HepG2 (cell line): ENCODE data around the gene DUS2. TPM values are rescaled to one million over a fixed set of nuclear protein-coding genes. Genes with fewer than 3 reads are reported as not detected.
A peak's percentile ranks its signal among the peaks of the same experiment; 100 is the strongest.

Experiments
- ADNP ChIP-seq: sonication (generic); formaldehyde crosslinking; IDR thresholded peaks from 2 replicates; pipeline ENCODE4 v1.4.0; 2020; ENCODE audit warnings: missing genetic modification reagents
- MTF1 ChIP-seq: sonication (generic); formaldehyde crosslinking; IDR thresholded peaks from 2 replicates; pipeline ENCODE4 v1.5.0; 2020; ENCODE audit warnings: missing genetic modification reagents
- SAFB2 ChIP-seq: sonication (generic); formaldehyde crosslinking; IDR thresholded peaks from 2 replicates; pipeline ENCODE4 v1.5.1; 2020; ENCODE audit warnings: missing genetic modification reagents, low read depth, mild to moderate bottlenecking, borderline replicate concordance
- THAP11 ChIP-seq: IDR thresholded peaks from 2 replicates; pipeline ENCODE4 v1.6.1; 2016; ENCODE audit warnings: missing biosample characterization, missing genetic modification reagents
- ZFYVE20 ChIP-seq: sonication (generic); formaldehyde crosslinking; IDR thresholded peaks from 2 replicates; pipeline ENCODE4 v1.8.0; 2023; ENCODE audit warnings: low read depth, mild to moderate bottlenecking, moderate library complexity, missing genetic modification reagents, borderline replicate concordance
- ZNF12 ChIP-seq: sonication (generic); formaldehyde crosslinking; IDR thresholded peaks from 2 replicates; pipeline ENCODE4 v1.5.0; 2020; ENCODE audit warnings: missing genetic modification reagents
- ZNF225 ChIP-seq: sonication (generic); formaldehyde crosslinking; IDR thresholded peaks from 2 replicates; pipeline ENCODE4 v1.4.0; 2020; ENCODE audit warnings: mild to moderate bottlenecking, missing genetic modification reagents
- ZNF260 ChIP-seq: sonication (generic); formaldehyde crosslinking; IDR thresholded peaks from 2 replicates; pipeline ENCODE4 v1.4.0; 2020; ENCODE audit warnings: missing genetic modification reagents, low read depth, mild to moderate bottlenecking, borderline replicate concordance
- ZNF619 ChIP-seq: sonication (generic); formaldehyde crosslinking; IDR thresholded peaks from 2 replicates; pipeline ENCODE4 v1.4.0; 2020; ENCODE audit warnings: mild to moderate bottlenecking, missing genetic modification reagents
- polyA plus RNA-seq, 8 experiments: library from polyadenylated mRNA; depleted of rRNA in 3 of 8; stranded (reverse) in 7 of 8; unstranded in 1 of 8; fragments of >200 nt; fragmentation: Illumina TruSeq in 4 of 8; extraction: Trizol in 4 of 8; gene quantifications; 2 replicates each; pipeline versions ENCODE4 v1.2.1 to v1.2.3, GENCODE V29; 2011 to 2016; ENCODE audit warnings: low read depth in 4 of 8, missing spikeins in 1 of 8, mixed read lengths in 1 of 8; ENCODE audit not compliant: insufficient read depth in 1 of 8
- total RNA-seq, 5 experiments: library from RNA; depleted of rRNA; stranded (reverse); fragments of >200 nt; fragmentation: Illumina TruSeq; extraction: Trizol; gene quantifications; 2 replicates each; pipeline ENCODE4 v1.2.3, GENCODE V29; 2016; ENCODE audit warnings: low read depth in 1 of 5
- TF ChIP-seq, protein P1 (sequence below): sonication (generic); formaldehyde crosslinking; IDR thresholded peaks from 2 replicates; pipeline ENCODE4 v1.8.0; 2022; ENCODE audit warnings: missing genetic modification reagents, mild to moderate bottlenecking, borderline replicate concordance
- TF ChIP-seq, protein P2 (sequence below): sonication (generic); formaldehyde crosslinking; IDR thresholded peaks from 2 replicates; pipeline ENCODE4 v1.8.0; 2022; ENCODE audit warnings: mild to moderate bottlenecking, missing genetic modification reagents, borderline replicate concordance
- TF ChIP-seq, protein P3 (sequence below): sonication (generic); formaldehyde crosslinking; IDR thresholded peaks from 2 replicates; pipeline ENCODE4 v1.9.0; 2021; ENCODE audit warnings: mild to moderate bottlenecking, missing genetic modification reagents
- TF ChIP-seq, protein P4 (sequence below): sonication (generic); formaldehyde crosslinking; IDR thresholded peaks from 2 replicates; pipeline ENCODE4 v1.8.0; 2022; ENCODE audit warnings: missing genetic modification reagents, low read depth, mild to moderate bottlenecking, borderline replicate concordance
- TF ChIP-seq, protein P5 (sequence below): sonication (generic); formaldehyde crosslinking; IDR thresholded peaks from 2 replicates; pipeline ENCODE4 v1.9.0; 2021; ENCODE audit warnings: missing genetic modification reagents, borderline replicate concordance
- TF ChIP-seq, protein P6 (sequence below): sonication (generic); formaldehyde crosslinking; IDR thresholded peaks from 2 replicates; pipeline ENCODE4 v1.4.0; 2020; ENCODE audit warnings: missing genetic modification reagents

DUS2 gene
- total and polyA plus RNA-seq, 2 of the 13 experiments (the other 11 are each of a cell fraction or from before 2014, with no cell fraction given): 17.8 to 25.1 TPM

DNA sequence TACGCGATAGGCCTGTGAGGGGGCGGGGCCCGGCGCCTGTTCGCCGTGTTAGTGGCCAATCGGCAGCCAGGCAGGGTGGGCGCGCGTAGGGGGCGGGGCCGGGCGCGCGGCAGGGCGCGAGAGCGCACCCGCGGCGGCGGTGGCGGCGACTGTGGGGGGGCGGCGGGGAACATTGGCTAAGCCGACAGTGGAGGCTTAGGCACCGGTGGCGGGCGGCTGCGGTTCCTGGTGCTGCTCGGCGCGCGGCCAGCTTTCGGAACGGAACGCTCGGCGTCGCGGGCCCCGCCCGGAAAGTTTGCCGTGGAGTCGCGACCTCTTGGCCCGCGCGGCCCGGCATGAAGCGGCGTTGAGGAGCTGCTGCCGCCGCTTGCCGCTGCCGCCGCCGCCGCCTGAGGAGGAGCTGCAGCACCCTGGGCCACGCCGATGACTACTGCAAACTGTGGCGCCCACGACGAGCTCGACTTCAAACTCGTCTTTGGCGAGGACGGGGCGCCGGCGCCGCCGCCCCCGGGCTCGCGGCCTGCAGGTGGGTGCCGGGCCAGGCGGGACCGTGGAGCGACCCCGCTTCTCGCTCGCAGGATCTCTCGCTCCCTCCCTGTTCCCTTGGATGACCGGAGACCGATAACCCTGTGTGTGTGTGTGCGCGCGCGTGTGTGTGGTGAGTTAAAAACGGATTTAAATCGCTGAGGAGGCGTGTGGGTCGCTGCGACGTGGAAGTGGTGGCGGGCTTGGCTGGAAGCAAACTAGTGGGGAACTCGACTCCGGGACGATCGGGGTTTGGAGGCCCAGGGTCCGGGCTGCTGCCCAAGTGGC, 62.4 kb downstream of the DUS2 start, which contains the start of gene NFATC3 (continued):
- TF ChIP-seq, protein P1, sequence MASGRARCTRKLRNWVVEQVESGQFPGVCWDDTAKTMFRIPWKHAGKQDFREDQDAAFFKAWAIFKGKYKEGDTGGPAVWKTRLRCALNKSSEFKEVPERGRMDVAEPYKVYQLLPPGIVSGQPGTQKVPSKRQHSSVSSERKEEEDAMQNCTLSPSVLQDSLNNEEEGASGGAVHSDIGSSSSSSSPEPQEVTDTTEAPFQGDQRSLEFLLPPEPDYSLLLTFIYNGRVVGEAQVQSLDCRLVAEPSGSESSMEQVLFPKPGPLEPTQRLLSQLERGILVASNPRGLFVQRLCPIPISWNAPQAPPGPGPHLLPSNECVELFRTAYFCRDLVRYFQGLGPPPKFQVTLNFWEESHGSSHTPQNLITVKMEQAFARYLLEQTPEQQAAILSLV: peak; percentile 91; the same call in 1 of the 2 replicates
- no peak; the same call in 1 of the 2 replicates for TF ChIP-seq SAFB2 (CRISPR knock-in tag)
- TF ChIP-seq, protein P2, sequence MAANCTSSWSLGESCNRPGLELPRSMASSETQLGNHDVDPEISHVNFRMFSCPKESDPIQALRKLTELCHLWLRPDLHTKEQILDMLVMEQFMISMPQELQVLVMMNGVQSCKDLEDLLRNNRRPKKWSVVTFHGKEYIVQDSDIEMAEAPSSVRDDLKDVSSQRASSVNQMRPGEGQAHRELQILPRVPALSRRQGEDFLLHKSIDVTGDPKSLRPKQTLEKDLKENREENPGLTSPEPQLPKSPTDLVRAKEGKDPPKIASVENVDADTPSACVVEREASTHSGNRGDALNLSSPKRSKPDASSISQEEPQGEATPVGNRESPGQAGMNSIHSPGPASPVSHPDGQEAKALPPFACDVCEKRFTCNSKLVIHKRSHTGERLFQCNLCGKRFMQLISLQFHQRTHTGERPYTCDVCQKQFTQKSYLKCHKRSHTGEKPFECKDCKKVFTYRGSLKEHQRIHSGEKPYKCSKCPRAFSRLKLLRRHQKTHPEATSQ (CRISPR knock-in tag): no peak
- TF ChIP-seq, protein P3, sequence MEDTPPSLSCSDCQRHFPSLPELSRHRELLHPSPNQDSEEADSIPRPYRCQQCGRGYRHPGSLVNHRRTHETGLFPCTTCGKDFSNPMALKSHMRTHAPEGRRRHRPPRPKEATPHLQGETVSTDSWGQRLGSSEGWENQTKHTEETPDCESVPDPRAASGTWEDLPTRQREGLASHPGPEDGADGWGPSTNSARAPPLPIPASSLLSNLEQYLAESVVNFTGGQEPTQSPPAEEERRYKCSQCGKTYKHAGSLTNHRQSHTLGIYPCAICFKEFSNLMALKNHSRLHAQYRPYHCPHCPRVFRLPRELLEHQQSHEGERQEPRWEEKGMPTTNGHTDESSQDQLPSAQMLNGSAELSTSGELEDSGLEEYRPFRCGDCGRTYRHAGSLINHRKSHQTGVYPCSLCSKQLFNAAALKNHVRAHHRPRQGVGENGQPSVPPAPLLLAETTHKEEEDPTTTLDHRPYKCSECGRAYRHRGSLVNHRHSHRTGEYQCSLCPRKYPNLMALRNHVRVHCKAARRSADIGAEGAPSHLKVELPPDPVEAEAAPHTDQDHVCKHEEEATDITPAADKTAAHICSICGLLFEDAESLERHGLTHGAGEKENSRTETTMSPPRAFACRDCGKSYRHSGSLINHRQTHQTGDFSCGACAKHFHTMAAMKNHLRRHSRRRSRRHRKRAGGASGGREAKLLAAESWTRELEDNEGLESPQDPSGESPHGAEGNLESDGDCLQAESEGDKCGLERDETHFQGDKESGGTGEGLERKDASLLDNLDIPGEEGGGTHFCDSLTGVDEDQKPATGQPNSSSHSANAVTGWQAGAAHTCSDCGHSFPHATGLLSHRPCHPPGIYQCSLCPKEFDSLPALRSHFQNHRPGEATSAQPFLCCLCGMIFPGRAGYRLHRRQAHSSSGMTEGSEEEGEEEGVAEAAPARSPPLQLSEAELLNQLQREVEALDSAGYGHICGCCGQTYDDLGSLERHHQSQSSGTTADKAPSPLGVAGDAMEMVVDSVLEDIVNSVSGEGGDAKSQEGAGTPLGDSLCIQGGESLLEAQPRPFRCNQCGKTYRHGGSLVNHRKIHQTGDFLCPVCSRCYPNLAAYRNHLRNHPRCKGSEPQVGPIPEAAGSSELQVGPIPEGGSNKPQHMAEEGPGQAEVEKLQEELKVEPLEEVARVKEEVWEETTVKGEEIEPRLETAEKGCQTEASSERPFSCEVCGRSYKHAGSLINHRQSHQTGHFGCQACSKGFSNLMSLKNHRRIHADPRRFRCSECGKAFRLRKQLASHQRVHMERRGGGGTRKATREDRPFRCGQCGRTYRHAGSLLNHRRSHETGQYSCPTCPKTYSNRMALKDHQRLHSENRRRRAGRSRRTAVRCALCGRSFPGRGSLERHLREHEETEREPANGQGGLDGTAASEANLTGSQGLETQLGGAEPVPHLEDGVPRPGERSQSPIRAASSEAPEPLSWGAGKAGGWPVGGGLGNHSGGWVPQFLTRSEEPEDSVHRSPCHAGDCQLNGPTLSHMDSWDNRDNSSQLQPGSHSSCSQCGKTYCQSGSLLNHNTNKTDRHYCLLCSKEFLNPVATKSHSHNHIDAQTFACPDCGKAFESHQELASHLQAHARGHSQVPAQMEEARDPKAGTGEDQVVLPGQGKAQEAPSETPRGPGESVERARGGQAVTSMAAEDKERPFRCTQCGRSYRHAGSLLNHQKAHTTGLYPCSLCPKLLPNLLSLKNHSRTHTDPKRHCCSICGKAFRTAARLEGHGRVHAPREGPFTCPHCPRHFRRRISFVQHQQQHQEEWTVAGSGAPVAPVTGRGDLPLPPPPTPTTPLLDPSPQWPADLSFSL (CRISPR knock-in tag): peak; percentile 79; the same call in 1 of the 2 replicates
- TF ChIP-seq, protein P4, sequence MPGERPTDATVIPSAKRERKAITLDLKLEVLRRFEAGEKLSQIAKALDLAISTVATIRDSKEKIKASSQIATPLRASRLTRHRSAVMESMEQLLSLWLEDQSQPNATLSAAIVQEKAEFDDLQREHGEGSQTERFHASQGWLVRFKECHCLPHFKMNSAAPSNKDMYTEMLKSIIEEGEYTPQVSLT (CRISPR knock-in tag): no peak
- peak; percentile 80; the same call in 1 of the 2 replicates for TF ChIP-seq ZFYVE20 (CRISPR knock-in tag)
- TF ChIP-seq THAP11 (CRISPR knock-in tag): no peak
- TF ChIP-seq ZNF619 (CRISPR knock-in tag): no peak
- TF ChIP-seq ZNF260 (CRISPR knock-in tag): no peak
- TF ChIP-seq ZNF12 (CRISPR knock-in tag): no peak
- no peak for TF ChIP-seq ADNP (CRISPR knock-in tag)
- TF ChIP-seq, protein P5, sequence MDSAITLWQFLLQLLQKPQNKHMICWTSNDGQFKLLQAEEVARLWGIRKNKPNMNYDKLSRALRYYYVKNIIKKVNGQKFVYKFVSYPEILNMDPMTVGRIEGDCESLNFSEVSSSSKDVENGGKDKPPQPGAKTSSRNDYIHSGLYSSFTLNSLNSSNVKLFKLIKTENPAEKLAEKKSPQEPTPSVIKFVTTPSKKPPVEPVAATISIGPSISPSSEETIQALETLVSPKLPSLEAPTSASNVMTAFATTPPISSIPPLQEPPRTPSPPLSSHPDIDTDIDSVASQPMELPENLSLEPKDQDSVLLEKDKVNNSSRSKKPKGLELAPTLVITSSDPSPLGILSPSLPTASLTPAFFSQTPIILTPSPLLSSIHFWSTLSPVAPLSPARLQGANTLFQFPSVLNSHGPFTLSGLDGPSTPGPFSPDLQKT (CRISPR knock-in tag): no peak
- TF ChIP-seq ZNF225 (CRISPR knock-in tag): 0 out of 2 replicates have a peak, but pooled peaks have one; percentile 57
- no peak for TF ChIP-seq MTF1 (CRISPR knock-in tag)
- TF ChIP-seq, protein P6, sequence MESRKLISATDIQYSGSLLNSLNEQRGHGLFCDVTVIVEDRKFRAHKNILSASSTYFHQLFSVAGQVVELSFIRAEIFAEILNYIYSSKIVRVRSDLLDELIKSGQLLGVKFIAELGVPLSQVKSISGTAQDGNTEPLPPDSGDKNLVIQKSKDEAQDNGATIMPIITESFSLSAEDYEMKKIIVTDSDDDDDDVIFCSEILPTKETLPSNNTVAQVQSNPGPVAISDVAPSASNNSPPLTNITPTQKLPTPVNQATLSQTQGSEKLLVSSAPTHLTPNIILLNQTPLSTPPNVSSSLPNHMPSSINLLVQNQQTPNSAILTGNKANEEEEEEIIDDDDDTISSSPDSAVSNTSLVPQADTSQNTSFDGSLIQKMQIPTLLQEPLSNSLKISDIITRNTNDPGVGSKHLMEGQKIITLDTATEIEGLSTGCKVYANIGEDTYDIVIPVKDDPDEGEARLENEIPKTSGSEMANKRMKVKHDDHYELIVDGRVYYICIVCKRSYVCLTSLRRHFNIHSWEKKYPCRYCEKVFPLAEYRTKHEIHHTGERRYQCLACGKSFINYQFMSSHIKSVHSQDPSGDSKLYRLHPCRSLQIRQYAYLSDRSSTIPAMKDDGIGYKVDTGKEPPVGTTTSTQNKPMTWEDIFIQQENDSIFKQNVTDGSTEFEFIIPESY (CRISPR knock-in tag): no peak
